HG02798 (cell line): ENCODE data around the gene AUTS2.

Experiments used
- ATAC-seq: cut with Tn5 transposase; IDR thresholded peaks from one replicate; pipeline ENCODE4 v1.9.1; 2021; ENCODE audit warnings: mild to moderate bottlenecking; ENCODE audit not compliant: unreplicated experiment, poor library complexity

The AUTS2 gene

DNA sequence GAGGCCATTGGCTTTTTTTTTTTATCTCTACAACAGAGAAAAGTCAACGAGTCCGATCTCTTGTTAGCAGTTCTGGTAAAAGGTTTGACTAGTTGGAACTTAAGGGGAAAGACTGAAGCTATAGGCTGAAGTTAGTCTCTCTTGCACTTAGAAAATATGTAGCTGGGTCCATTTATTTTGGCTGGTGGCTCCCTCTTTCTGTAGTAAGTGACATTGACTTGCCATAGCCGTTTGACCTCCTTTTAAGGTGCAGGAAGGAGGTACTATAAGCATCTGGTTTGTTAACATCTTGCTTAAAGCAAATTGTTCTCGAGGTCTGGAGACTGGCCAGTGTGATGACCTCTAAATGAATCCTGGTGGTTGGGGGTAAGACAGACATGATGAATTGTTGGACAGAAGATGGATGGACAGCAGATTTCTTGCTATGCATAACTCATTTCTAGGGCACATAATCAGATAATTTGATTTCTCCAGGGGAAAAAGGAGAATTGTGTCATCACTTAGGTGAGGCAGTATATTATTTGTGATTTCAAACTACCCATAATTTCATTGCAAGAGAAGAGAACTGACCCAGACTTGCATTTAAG lies 1177.4 kb downstream of the AUTS2 start:
- ATAC-seq: no peak

DNA sequence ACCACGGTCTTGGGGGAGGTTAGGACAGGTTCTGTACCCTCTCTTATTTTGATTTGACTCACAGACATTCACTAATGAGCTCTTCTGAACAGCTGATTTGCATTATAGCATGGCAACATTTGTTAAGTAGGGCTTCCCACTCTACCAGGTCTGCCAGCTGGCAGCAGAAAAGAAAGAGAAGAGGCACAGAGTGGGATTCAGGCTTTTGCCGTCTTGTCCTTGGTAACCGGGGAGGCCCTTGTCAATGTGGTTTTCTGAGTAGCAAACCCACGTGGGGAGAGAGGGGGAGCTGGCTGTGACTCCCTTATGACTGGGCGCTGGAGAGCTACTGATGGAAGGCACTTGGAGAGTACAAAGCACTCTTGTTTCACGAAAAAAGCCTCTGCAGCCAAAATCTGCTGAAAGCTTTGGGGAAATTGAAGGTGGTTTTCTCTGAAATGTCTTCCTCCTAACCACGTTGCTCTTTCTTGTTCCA lies 1178.4 kb downstream of the AUTS2 start:
- peak; percentile 68 for ATAC-seq

DNA sequence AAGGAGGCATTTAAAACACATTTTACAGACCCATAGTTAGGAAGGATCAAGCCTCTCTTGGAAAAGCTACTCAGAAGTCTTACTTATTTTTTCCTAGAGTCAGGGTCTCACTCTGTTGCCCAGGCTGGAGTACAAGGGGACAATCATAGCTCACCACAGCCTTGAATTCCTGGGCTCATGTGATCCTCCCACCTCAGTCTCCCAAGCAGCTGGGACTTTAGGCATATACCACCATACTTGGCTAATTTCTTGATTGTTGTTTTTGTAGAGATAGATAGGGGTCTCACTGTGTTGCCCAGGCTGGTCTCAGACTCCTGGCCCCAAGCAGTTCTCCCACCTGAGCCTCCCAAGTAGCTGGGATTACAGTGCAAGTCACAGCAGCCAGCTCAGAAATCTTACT lies 1179.0 kb downstream of the AUTS2 start:
- no peak for ATAC-seq

DNA sequence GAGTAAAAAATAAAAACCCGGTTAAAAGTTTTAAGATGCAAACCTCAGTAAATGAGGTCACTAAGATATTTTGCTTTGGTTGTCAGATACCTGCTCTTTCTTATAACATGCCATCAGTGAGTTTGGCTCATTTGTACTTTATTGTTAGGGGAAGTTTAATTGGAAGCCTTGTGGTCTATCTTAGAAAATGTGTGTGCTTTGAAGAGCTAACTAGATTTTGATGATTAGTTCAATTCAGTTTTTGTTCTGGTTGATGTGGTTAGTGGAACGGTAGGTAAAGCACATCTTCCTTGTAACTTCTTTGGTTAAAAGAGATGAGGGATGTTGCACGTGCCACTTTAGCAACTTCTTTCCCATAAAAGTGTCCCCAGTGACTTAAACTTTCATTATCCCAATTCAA lies 1180.3 kb downstream of the AUTS2 start:
- ATAC-seq: no peak

DNA sequence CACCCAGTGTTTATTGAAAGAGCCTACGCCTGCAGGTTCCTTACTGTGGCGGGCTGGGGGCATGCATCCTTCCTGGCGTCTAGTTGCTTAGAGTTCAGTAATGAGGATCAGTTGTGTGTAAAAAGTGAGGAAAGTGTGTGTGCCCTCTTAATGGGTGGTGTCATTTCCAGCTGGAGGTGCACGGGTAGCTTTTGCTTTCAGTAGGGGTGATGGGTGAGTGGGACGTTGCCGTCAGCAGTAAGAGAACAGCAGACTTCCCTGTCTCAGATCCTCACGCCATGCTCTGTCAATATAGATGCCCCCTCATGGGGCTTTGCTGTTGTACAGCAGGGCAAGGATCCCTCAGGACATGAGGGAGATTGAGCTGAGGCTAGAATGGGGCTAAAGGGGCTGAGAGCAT lies 1181.0 kb downstream of the AUTS2 start:
- peak; percentile 63 for ATAC-seq

DNA sequence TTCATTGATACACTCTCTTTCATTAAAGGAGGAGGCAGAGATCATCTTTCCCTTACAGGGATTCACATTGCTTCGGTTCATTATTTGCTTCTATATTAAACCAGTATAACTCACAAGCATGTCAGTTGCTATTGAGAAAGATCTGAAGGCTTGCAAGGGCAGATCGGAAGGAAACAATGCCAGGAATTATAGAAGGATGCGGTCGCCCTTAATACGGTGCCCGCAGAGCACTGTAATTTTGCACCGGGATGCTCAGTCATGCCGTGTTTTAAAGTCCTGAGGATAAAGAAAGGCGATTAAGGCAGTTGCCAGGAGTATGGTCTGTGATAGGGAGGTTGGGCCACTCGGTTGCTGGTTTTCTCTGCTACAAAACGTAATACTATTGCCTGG lies 1183.6 kb downstream of the AUTS2 start:
- no peak for ATAC-seq

DNA sequence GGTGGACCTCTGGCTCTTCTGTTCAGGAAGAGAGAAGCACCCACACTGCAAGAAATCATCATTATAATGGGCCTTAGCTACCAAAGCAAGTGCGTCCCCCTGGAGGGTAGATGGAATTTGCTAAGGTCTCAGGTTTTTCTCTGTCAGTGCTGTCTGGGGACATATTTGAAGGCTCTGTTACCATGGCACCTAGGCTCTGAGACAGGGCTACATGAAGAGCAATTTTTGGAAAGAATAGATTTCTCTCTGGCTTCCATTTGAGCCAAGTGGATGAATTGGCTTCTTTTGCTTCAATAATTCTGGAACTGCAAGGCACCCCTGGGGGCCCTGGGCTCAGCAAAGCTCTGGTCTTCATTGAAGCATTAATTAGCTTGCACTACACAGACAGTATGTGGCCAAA lies 1184.5 kb downstream of the AUTS2 start:
- no peak for ATAC-seq

DNA sequence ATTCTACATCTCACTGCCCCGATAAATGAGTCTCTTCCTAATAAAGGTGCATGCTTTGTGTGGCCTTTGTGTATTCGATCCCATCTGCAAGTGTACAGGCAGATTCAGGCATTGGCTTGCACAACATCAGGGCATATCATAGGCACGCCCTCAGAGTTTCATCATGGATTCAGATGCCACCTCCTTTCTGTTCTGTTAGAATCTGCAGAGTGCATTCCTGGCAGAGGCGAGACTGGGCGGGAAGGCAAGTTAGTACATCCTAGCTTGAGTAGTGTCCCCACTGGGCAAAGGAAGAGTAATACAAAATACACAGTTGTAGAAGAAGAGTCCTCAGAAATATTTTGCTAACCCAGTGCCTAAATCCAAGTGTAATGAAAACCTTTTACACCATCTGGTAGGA lies 1187.2 kb downstream of the AUTS2 start:
- no peak for ATAC-seq

DNA sequence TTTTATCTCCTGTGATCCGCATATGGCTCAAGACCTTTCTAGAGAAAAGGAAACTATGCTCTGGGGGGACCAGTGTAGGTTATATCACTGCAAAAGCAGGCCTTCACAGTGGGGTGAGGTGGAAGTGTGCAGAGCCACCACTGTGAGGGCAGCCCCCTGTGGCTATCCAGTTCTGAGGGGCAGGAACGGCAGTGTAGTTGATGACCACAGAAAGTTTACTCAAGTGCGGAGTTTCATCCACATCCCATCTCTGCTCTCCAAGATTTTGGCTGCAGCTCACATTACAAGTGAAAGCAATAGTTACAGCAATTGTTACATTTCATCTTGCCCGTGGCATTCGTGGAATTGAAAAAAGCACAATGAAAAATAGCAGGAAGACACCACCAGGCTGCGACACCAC lies 1187.8 kb downstream of the AUTS2 start:
- ATAC-seq: no peak

DNA sequence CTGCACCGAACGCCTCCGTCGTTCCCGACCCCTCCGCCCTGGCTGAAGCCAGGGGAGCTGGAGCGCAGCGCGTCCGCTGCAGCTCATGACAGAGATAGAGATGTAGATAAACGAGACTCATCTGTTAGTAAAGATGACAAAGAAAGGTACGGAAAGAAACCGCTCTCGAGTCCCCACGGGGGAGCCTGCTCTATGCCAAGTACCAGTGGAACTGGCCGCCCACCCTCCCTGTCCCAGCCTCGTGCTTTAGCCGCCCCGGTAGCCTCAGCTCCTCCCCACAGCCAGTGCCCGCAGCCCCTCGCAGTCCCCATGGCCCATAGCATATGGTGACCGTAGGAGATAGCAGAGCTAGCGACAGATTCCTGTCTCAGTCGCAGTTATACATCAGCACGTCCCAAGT lies 1189.0 kb downstream of the AUTS2 start:
- no peak for ATAC-seq

DNA sequence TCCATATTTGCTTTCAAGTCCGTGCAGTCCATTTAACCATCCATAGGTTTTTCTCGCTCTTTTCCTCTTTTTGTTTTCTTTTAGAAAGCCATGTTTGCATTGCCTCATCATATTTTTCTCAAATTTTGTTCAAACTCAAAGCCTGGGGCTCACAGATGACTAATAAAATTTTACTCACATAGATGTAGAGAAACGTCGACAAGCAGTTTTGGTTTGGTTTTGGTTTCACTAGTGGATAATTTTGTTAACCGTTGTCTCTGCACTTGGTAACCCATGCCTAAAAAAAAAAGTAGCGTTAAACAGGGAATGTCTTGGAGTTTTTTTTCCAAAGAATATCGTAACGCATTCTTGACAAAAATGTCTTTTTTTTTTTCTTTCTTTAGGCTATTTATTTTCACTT lies 1189.5 kb downstream of the AUTS2 start:
- no peak for ATAC-seq

DNA sequence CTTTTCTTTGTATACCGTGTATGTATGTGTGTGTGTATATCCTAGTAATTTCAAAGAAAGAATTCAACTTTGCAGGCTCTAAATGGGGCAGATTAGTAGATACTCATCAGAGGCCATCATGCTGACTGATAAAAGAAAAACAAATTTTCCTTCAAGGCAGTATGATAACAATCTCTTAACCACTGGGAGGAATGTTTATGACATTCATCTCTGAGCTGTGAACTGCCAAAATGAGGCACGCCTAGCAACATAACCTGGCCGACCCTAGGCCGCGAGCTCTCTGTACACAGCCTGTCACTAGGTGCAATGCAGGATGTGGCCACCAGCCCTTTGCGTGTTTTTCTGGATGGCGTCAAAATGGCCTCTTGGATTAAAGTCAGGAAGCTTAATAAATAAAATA lies 1190.0 kb downstream of the AUTS2 start:
- no peak for ATAC-seq

DNA sequence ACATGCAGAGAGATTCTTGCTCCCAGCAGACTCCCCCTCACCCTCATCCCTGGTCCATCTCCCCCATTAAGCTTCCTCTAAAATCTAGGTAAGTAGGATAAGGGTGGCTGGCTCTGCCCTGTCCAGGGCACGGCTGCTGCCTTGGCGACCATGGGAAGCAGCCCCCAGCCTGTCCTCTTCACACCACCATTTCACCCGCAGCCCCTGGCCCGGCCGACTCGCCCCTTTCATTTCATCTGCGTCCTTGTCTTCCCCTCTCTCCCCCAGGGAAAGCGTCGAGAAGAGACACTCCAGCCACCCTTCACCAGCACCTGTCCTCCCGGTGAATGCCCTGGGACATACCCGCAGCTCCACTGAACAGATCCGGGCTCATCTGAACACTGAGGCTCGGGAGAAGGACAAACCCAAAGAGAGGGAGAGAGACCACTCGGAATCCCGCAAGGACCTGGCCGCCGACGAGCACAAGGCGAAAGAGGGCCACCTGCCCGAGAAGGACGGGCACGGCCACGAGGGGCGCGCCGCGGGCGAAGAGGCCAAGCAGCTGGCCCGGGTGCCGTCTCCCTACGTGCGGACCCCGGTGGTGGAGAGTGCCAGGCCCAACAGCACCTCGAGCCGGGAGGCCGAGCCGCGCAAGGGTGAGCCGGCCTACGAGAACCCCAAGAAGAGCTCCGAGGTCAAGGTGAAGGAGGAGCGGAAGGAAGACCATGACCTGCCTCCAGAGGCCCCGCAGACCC lies 1191.4 kb downstream of the AUTS2 start:
- ATAC-seq: no peak

DNA sequence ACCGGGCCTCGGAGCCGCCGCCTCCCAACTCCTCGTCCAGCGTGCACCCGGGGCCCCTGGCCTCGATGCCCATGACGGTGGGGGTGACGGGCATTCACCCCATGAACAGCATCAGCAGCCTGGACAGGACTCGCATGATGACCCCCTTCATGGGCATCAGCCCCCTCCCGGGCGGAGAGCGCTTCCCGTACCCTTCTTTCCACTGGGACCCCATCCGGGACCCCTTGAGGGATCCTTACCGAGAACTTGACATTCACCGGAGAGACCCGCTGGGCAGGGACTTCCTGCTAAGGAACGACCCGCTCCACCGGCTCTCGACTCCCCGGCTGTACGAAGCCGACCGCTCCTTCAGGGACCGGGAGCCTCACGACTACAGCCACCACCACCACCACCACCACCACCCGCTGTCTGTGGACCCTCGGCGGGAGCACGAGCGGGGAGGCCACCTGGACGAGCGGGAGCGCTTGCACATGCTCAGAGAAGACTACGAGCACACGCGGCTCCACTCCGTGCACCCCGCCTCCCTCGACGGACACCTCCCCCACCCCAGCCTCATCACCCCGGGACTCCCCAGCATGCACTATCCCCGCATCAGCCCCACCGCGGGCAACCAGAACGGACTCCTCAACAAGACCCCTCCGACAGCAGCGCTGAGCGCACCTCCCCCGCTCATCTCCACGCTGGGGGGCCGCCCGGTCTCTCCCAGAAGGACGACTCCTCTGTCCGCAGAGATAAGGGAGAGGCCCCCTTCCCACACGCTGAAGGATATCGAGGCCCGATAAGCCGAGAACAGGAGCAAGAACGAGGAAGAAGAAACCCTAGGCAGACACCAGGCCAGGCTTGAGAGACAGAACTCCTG lies 1192.2 kb downstream of the AUTS2 start:
- ATAC-seq: no peak

DNA sequence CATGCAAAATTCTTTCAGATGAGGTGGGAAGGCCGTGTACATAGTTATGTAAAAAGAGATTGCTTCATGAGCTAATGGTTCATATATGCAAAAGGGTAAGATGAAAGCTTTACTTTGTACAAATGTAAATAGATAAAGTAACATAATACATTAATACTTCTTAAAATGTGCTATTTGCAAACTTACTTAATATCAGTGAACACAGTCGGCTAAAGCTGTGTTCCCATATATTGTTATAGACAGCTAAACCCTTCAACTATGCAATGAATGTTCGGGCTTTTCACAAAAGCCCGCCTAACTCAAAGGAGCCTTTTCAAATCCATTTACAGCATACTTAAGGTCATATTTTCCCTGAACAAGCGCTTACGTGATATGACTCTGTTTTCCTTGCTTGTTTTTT lies 1193.1 kb downstream of the AUTS2 start:
- ATAC-seq: no peak

DNA sequence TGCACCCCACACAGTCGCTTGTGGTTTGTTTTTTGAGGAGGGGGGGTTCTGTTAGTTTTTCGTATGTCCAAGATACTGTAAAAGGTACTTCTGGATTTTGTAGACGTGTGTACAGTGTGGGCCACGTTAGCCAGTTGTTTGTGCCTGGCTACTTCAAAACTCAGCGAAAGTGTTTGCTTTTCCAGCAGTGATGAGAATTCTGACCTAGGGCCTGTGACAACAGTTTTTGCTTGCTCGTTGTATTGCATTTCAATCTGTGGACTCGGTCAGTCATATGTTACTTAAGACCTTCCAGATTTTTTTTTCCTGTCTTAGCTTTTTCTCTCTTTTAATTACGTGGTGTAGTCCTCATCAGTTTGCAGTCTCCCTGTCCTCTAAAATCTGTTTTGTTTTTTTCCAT lies 1194.8 kb downstream of the AUTS2 start:
- ATAC-seq: no peak

DNA sequence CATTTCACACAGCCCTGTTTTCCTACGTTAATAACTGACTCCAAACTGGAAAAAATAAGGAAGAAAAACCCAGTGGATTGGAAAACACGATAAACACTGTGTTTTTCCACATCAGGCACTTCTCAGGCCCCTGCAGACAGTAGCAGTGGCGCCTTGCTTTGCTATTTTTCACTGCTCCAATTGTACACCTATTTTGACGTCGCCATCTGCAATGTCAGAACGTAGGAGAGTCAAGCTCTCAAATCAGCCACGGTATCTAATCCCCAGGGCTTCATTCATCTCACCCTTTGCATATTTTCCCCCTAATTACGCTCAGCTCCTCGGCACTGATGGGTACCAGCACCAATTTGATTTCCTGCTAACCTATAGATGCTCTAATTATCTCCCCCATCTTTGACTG lies 1195.5 kb downstream of the AUTS2 start:
- no peak for ATAC-seq

DNA sequence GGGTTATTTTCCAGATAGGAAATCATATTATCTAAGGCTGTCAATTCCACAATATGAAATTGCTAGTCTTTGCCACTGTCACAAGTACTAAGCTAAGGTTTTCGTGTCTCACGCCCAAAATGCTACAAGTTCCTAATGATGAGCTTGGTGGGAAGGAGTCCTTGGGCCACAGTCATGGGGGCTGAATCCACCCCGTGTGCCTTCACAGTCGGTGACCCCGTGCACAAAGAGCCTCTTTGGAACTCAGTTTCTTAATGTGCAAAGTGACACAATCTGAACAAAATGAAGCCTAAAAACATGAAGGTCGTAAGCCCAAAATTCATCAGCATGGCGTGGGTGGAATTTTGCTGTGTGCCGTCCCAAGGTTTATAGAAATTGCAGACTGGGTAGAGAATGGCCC lies 1196.7 kb downstream of the AUTS2 start:
- ATAC-seq: no peak

DNA sequence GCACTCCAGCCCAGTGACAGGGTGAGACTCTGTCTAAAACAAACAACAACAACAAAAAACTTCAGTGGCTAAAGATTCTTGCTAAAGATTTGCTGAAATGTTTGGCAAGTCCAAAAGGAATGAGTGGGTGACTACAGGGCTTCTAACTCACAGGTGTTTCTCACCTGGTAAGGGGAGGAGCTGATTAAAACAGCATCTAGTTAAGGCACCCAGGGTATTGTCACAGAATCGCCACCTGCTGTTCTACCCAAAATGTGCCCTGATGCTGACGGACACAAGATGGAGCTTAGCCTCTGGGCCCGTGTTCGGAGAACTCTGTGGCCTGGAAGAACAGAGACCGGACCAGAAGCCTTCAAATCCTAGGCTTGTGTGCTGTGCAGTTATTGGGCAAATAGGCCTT lies 1197.7 kb downstream of the AUTS2 start:
- no peak for ATAC-seq

DNA sequence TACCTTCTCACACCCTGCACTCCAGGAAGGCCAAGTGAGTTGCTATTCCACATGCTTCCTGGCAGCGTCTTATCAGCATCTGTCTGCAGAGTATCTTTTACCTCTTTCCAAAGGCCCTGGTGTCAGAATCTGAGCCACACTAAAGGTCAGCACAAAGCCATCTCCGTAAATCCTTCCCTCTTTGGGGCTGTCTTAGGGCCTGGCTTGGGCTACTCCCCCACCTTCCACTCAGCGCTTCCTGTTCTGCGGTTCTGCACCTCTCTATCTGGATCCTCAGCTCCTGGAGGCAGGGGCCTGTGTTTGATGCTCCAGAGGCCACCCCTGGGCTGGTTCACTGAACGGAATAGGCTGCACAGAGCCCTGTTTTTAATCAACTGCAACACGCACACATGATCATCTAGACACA lies 1198.8 kb downstream of the AUTS2 start:
- ATAC-seq: no peak

DNA sequence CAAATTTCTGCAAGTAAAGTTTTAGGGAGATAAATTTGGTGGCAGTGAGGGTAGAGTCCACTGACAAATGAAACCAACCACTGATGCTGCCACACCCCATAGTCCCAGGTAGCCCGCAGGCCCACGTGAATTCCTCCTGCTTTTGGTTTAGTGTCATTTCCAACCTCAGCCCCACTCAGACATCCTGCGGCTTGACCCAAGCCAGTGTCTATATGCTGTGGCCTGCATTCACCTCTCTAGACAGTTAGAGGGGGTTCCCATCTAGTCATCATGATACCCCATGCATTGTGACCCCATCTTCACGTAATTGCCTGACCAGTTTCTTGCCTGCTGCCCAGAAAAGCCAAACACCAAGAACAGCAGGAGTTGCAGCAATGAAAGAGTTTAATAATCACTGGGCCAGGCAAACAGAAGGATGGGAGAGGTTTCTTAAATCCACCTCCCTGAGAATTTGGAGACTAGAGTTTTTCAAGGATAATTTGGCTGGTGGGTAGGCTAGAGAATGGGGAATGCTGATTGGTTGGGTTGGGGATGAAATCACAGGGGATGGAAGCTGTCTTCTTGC lies 1201.6 kb downstream of the AUTS2 start:
- no peak for ATAC-seq
